Activated B cell treated with CpG ODN at 0.5 μM for 24 hours (primary cell): ENCODE data around the gene NTRK1. TPM values are rescaled to one million over a fixed set of nuclear protein-coding genes. Genes with fewer than 3 reads are reported as not detected.

Experiments
- ATAC-seq: fragments of 200-7000 bp; cut with Tn5 transposase; one replicate; pipeline ENCODE4 v1.10.0; 2021; ENCODE audit warnings: low read depth, mild to moderate bottlenecking, moderate library complexity
- CTCF ChIA-PET: fragments of 350-600 bp; sonication (Branson Sonifier 250); formaldehyde crosslinking; loops from one replicate; lab custom pipeline; 2021; ENCODE audit warnings: antibody characterized with exemption; lab: Charles Lee
- POLR2A ChIA-PET: fragments of 350-600 bp; sonication (Branson Sonifier 250); formaldehyde crosslinking; loops from one replicate; lab custom pipeline; 2021; ENCODE audit warnings: antibody characterized with exemption; lab: Charles Lee
- DNase-seq: peaks from one replicate; pipeline ENCODE4 v3.0.0; 2022
- H3K27ac Mint-ChIP-seq: one replicate; pipeline ENCODE4 v1.8.0; 2020; ENCODE audit warnings: mixed read lengths
- H3K27me3 Mint-ChIP-seq: one replicate; pipeline ENCODE4 v1.8.0; 2021; ENCODE audit warnings: mixed read lengths
- H3K36me3 Mint-ChIP-seq: one replicate; pipeline ENCODE4 v1.8.0; 2021; ENCODE audit warnings: low read depth, mixed read lengths
- H3K4me1 Mint-ChIP-seq: one replicate; pipeline ENCODE4 v1.8.0; 2021; ENCODE audit warnings: mixed read lengths
- H3K4me3 Mint-ChIP-seq: one replicate; pipeline ENCODE4 v1.8.0; 2020; ENCODE audit warnings: mild to moderate bottlenecking, mixed read lengths
- H3K9me3 Mint-ChIP-seq: one replicate; pipeline ENCODE4 v1.8.0; 2020; ENCODE audit warnings: mixed read lengths
- intact Hi-C: fragments of 100-400 bp; cut with micrococcal nuclease; formaldehyde crosslinking; loops from one replicate; pipeline ENCODE4 v1.15.1; 2024
- total RNA-seq: library from RNA; stranded (reverse); gene quantifications from 2 replicates; pipeline ENCODE4 v1.2.3, GENCODE V29; 2022
- TF ChIP-seq, protein P1 (sequence below): fragments of 200-600 bp; IDR thresholded peaks from one replicate; pipeline ENCODE4 v1.8.0; 2022; ENCODE audit warnings: antibody characterized with exemption, mild to moderate bottlenecking

The NTRK1 gene
- total RNA-seq, 1 donor from 2014 or later, result 0.11 TPM

DNA sequence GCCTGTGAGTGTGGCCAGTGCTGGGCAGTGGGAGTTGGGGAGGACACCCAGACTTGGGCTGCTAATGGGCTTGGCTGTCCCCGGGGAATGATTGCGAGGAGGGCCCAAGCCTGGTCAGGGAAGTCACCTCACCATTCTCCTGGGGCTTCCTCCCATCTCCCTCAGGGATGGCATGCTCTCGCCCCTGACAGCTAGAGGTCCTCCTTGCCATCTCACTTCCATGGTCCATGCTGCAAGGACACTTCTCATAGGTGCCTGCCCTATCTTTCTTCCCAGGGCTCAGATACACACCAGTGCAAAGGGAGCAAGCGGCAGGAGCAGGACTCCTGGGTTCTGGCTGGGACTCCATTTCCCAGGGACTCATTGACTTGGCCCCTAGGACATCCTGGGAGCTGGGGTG is 4.1 kb downstream of the NTRK1 start:
- CTCF ChIA-PET, result no interaction called here
- H3K4me1 Mint-ChIP-seq, result peaks cover 12% of the 10 kb centered on the region

DNA sequence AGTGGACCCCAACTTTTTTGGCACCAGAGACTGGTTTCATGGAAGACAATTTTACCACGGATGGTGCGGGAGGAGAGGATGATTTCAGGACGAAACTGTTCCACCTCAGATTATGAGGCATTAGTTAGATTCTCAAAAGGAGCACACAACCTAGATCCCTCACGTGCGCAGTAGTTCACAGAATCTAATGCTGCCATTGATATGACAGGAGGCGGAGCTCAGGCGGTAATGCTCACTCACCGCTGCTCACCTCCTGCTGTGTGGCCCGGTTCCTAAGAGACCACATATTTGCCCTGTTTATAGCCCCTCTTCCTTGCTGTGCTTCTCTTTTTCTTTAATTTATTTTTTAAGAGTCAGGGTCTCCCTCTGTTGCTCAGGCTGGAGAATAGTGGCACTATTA is 4.6 kb downstream of the NTRK1 start:
- ChIA-PET CTCF (no interaction called here), POLR2A (no interaction called here)
- Mint-ChIP-seq H3K27me3 (peaks cover 49% of the 10 kb centered on the region), H3K4me3 (no peak overlapping the region), H3K36me3 (no peaks in the 10 kb centered on the region), H3K27ac (no peak overlapping the region), H3K9me3 (no peaks in the 10 kb centered on the region), H3K4me1 (peaks cover 8% of the 10 kb centered on the region)
- intact Hi-C loops, result no loop called here
- DNase-seq (no peak), ATAC-seq (no peak)
- TF ChIP-seq, protein P1, sequence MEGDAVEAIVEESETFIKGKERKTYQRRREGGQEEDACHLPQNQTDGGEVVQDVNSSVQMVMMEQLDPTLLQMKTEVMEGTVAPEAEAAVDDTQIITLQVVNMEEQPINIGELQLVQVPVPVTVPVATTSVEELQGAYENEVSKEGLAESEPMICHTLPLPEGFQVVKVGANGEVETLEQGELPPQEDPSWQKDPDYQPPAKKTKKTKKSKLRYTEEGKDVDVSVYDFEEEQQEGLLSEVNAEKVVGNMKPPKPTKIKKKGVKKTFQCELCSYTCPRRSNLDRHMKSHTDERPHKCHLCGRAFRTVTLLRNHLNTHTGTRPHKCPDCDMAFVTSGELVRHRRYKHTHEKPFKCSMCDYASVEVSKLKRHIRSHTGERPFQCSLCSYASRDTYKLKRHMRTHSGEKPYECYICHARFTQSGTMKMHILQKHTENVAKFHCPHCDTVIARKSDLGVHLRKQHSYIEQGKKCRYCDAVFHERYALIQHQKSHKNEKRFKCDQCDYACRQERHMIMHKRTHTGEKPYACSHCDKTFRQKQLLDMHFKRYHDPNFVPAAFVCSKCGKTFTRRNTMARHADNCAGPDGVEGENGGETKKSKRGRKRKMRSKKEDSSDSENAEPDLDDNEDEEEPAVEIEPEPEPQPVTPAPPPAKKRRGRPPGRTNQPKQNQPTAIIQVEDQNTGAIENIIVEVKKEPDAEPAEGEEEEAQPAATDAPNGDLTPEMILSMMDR, result no peak

More for the DNA sequence above, 4.1 kb downstream of the NTRK1 start:
- H3K9me3 Mint-ChIP-seq, result no peaks in the 10 kb centered on the region
- H3K27me3 Mint-ChIP-seq, result peaks cover 51% of the 10 kb centered on the region
- DNase-seq (no peak), ATAC-seq (no peak)
- TF ChIP-seq, protein P1, result no peak
- no peaks in the 10 kb centered on the region for H3K36me3 Mint-ChIP-seq
- POLR2A ChIA-PET, result no interaction called here
- H3K27ac Mint-ChIP-seq, result no peak overlapping the region
- intact Hi-C loops, result no loop called here
- no peak overlapping the region for H3K4me3 Mint-ChIP-seq

DNA sequence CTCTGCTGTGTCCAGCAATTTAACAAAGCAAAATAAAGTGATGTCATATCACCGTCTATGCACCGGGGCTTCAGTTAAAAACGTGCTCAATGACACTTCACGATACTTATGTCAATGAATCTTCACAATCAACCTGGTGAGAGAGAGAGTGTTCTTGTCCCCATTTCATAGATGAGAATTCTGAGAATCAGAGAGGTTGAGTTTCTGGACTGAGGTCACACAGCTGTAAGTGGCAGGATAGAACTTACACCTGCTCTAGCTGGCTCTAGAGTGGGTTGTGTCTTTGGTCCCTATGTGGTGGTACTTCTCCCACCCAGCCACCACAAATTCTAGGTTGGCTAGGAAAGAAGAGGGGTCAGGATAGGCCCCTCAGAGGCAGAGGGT is 5.2 kb downstream of the NTRK1 start:
- ChIA-PET CTCF (no interaction called here), POLR2A (no interaction called here)
- H3K4me3 Mint-ChIP-seq, result no peak overlapping the region
- H3K27me3 Mint-ChIP-seq, result peaks cover 47% of the 10 kb centered on the region
- peaks cover 5% of the 10 kb centered on the region for H3K4me1 Mint-ChIP-seq
- intact Hi-C loops, result no loop called here
- H3K27ac Mint-ChIP-seq, result no peak overlapping the region
- no peaks in the 10 kb centered on the region for H3K36me3 Mint-ChIP-seq
- no peak for DNase-seq
- TF ChIP-seq, protein P1, result no peak
- H3K9me3 Mint-ChIP-seq, result no peaks in the 10 kb centered on the region
- ATAC-seq, result no peak

DNA sequence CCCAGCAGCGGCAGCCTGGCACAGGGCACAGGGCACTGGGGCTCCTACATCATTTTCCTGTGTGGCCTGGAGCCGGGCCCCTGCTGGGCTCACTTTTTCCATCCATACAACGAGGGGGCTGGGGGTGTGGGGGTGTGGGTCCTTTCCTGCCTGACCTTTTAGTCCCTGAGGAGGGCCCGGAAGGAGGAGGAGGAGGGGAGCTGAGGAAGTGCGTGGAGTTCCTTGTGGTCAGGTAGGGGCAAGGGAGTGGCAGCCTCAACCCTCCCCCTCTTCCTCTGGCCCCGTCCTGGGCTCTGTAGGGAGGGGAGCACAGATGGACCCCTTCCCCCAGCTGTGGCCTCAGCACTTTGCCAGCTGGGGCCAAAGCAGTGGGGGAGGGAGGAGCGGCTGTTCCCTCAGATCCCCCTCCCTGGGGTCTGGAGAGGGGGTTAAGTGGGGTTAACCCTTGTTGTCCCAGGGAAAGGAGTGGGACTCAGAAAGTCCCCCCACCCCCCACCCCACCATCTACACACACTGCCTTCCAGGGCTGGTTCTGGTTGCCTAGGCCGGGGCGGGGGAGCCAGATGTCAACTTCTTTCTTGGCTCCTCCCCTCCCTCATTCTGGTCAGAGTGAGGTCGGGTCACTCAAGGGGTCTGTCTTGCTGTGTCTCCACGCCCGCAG is 5.7 kb downstream of the NTRK1 start:
- ATAC-seq (no peak), DNase-seq (no peak)
- peaks cover 2% of the 10 kb centered on the region for H3K4me1 Mint-ChIP-seq
- ChIA-PET CTCF (no interaction called here), POLR2A (no interaction called here)
- no peak overlapping the region for H3K27ac Mint-ChIP-seq
- no peaks in the 10 kb centered on the region for H3K9me3 Mint-ChIP-seq
- no peak overlapping the region for H3K4me3 Mint-ChIP-seq
- intact Hi-C loops, result no loop called here
- peaks cover 43% of the 10 kb centered on the region for H3K27me3 Mint-ChIP-seq
- TF ChIP-seq, protein P1, result no peak
- H3K36me3 Mint-ChIP-seq, result no peaks in the 10 kb centered on the region

DNA sequence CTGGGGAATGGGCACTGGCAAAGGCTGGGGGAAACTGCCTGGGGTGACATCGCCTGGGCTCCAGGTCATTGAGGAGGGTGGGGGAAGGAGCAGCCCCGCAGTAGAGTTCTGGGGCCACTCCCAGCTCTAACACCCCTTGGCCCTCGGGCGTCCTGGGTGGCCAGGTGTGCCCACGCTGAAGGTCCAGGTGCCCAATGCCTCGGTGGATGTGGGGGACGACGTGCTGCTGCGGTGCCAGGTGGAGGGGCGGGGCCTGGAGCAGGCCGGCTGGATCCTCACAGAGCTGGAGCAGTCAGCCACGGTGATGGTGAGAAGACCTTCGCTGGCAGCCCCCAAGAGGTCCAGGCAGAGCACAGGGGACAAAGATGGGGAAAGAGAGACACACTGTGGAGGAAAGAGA is 7.7 kb downstream of the NTRK1 start:
- POLR2A ChIA-PET, result no interaction called here
- CTCF ChIA-PET, result no interaction called here
- ATAC-seq, result no peak
- no peak for DNase-seq
- intact Hi-C loops, result no loop called here
- H3K27ac Mint-ChIP-seq, result no peak overlapping the region
- TF ChIP-seq, protein P1, result no peak
- H3K9me3 Mint-ChIP-seq, result no peaks in the 10 kb centered on the region
- no peaks in the 10 kb centered on the region for H3K4me1 Mint-ChIP-seq
- peaks cover 35% of the 10 kb centered on the region for H3K27me3 Mint-ChIP-seq
- H3K4me3 Mint-ChIP-seq, result no peak overlapping the region
- no peaks in the 10 kb centered on the region for H3K36me3 Mint-ChIP-seq
